ENCODE measurements around the gene CFAP410.

Gene CFAP410

DNA sequence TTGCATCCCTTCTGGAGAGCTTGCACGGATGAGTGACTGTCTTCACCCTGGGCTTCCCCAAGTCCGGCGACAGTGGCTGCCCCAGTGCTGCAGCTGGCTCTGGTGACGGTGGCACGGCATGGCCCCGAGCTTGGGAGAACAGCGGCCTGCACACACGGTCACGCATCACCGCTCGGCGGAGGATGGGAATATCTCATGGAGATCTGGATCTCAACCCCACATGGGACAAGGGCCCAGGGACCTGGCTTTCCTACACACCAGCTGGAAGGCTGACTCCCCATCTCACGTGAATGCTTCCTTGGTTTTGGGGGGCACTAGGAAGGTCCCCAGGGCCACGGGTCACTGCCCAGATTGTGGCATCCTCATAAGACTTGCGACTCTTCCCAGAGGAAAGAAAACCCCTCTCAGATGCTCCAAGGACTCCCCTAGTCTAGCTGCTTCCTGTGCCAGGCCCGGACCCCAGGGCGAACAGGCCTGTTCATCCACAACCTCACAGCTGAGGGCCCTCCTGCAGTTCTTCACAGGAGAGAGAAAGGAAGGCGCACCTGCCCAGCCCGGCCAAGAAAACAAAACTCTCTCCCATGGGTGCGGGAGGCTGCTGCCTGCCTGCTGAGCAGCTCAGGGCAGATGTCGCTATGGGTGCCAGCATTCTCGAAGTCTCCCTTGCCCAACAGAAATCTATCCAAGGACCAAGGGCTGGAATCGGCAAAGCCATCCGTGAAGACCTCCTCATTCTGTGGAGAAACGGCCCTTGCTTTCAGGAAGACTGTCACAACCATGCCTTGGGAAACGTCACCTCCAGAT, 9.9 kb downstream of the CFAP410 start:
- TF ChIP-seq CREB1 (IDR thresholded peaks at IDR 0.05; ENCODE audit: low read depth) = no peak

DNA sequence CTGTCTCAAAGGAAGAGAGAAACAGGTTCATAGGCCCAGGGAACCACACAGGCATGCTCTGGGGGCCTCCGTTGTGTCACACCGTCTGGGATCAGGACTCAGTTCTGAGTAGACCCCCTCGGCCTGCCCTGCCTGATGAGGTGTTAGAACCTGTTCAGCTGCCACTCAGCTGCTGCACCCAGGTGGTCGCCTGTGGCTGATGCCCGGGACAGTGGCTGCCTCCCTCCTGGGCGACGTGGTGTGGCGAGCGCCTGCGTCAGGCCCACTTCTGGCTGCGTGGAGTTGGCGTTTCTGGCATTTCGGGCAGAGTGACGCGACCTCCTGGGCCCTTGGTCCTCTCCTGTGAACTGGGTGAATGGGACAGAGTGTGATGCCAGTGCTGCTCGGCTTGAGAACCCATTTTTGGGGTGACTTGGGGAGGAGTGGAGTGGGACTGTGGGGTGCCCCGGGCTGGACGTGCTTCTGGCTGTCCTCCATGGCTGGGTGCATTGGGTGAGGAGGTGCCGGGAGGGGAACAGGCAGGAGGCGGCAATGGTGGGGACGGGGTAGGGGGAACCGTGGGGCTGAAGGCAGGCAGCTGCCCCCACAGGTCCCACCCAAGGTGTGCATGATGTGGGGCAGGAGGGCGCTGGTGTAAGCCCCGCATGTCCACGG, 10.8 kb downstream of the CFAP410 start:
- TF ChIP-seq, protein P1, sequence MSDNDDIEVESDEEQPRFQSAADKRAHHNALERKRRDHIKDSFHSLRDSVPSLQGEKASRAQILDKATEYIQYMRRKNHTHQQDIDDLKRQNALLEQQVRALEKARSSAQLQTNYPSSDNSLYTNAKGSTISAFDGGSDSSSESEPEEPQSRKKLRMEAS (IDR thresholded peaks at IDR 0.05) = no peak
- no peak for TF ChIP-seq TCF12 (IDR thresholded peaks at IDR 0.05; ENCODE audit: low read depth)
- TF ChIP-seq ZBTB7A (IDR thresholded peaks at IDR 0.05; ENCODE audit: low read depth) = no peak
- TF ChIP-seq CREB1 (IDR thresholded peaks at IDR 0.05; ENCODE audit: low read depth) = no peak

DNA sequence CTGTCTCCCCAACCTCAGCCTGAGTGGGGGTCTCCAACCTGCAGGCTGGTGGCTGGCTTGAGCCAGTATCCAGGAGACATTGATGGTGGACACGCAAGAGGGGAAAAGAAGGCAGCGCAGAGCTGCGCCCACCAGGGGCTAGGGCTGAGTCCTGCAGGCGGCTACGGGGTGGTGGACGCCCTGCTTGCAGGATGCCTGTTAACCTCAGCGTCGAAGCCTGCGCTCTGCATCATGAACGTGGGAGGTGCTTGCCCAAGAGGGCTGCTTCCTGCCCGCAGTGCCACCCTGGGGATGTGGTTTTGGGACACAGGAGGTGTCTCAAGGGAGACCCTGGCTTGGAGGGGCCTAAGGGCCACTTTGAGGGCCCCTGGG, 11.6 kb downstream of the CFAP410 start:
- TF ChIP-seq FOXM1 (IDR thresholded peaks at IDR 0.05; ENCODE audit: borderline replicate concordance, low read depth) = no peak
- TF ChIP-seq, protein P2, sequence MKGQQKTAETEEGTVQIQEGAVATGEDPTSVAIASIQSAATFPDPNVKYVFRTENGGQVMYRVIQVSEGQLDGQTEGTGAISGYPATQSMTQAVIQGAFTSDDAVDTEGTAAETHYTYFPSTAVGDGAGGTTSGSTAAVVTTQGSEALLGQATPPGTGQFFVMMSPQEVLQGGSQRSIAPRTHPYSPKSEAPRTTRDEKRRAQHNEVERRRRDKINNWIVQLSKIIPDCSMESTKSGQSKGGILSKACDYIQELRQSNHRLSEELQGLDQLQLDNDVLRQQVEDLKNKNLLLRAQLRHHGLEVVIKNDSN (IDR thresholded peaks at IDR 0.05) = no peak
- TF ChIP-seq CREB1 (IDR thresholded peaks at IDR 0.05; ENCODE audit: low read depth) = no peak
- TF ChIP-seq, protein P3, sequence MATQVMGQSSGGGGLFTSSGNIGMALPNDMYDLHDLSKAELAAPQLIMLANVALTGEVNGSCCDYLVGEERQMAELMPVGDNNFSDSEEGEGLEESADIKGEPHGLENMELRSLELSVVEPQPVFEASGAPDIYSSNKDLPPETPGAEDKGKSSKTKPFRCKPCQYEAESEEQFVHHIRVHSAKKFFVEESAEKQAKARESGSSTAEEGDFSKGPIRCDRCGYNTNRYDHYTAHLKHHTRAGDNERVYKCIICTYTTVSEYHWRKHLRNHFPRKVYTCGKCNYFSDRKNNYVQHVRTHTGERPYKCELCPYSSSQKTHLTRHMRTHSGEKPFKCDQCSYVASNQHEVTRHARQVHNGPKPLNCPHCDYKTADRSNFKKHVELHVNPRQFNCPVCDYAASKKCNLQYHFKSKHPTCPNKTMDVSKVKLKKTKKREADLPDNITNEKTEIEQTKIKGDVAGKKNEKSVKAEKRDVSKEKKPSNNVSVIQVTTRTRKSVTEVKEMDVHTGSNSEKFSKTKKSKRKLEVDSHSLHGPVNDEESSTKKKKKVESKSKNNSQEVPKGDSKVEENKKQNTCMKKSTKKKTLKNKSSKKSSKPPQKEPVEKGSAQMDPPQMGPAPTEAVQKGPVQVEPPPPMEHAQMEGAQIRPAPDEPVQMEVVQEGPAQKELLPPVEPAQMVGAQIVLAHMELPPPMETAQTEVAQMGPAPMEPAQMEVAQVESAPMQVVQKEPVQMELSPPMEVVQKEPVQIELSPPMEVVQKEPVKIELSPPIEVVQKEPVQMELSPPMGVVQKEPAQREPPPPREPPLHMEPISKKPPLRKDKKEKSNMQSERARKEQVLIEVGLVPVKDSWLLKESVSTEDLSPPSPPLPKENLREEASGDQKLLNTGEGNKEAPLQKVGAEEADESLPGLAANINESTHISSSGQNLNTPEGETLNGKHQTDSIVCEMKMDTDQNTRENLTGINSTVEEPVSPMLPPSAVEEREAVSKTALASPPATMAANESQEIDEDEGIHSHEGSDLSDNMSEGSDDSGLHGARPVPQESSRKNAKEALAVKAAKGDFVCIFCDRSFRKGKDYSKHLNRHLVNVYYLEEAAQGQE (IDR thresholded peaks at IDR 0.05; ENCODE audit: low read depth) = no peak
- no peak for TF ChIP-seq ZBTB7A (IDR thresholded peaks at IDR 0.05; ENCODE audit: low read depth)
- TF ChIP-seq CEBPB (IDR thresholded peaks at IDR 0.05) = no peak
- TF ChIP-seq TAF1 (IDR thresholded peaks at IDR 0.05; ENCODE audit: low read depth) = no peak
- no peak for TF ChIP-seq EGR1 (IDR thresholded peaks at IDR 0.05)
- no peak for TF ChIP-seq NFIC (IDR thresholded peaks at IDR 0.05)
- no peak for TF ChIP-seq YY1 (IDR thresholded peaks at IDR 0.05; ENCODE audit: low read depth)

DNA sequence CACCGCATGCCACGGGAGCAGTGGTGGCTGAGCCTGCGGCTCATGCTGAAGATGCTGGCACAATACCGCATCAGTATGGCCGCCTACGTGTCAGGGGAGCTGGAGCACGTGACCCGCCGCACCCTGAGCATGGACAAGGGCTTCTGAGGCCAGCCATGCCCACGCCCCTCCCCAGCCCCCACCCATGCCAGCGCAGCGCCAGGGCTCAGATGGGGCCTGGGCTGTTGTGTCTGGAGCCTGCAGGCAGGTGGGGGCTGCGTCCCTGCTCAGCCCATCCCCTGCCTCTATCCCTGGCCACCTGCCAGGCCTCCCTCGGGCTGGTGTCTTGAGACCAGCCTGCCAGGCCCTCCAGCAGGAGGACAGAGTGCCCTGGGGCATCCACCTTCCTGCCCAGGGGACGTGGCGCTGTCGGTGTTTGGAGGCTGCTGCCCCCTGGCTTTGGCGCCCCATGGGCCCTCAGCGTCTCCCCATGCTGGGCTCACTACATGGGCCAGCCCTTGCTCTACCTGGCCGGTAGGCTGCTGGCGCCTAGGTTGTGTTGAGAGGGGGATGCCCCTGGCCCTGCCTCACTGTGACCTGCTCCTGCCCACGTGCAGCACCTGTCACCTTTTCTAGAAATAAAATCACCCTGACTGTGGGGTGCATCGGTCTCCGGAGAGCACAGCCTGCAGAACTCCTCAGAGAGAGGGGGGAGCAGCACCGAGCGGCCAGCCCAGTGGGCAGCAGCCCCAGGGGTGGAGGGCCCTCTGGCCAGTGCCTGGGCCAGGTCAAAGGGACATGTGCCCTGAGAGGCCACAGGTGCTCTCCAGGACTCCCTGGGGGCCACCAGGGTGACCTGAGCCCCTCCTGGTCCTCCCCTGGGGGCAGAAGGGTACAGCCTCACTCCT, 12.2 kb downstream of the CFAP410 start:
- no peak for TF ChIP-seq NFIC (IDR thresholded peaks at IDR 0.05)
- no peak for TF ChIP-seq EGR1 (IDR thresholded peaks at IDR 0.05)
- no peak for TF ChIP-seq RAD21 (IDR thresholded peaks at IDR 0.05; ENCODE audit: low read depth)

DNA sequence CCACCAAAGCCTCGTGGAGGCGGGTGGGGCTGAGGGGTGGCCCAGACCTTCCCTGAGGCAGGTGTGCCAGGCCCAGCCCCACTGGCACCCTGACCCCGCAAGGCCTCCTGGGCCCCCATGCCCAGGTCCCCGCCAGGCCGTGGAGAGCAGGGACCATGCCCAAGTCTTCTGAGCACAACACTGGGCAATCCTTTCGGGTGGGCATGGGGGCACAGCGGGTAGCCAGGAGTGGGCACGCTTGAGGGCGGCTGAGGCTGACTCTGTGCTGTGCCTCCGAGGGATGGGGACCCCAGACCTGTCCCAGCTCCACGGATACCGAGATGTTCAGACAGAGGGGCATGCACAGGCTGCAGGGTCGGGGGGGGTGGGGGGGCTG, 12.9 kb downstream of the CFAP410 start:
- TF ChIP-seq ZBTB7A (IDR thresholded peaks at IDR 0.05; ENCODE audit: low read depth) (no peak), TAF1 (IDR thresholded peaks at IDR 0.05; ENCODE audit: low read depth) (no peak), CREB1 (IDR thresholded peaks at IDR 0.05; ENCODE audit: low read depth) (no peak), TCF12 (IDR thresholded peaks at IDR 0.05; ENCODE audit: low read depth) (no peak), EP300 (IDR thresholded peaks at IDR 0.05; ENCODE audit: borderline replicate concordance) (no peak), YY1 (IDR thresholded peaks at IDR 0.05; ENCODE audit: low read depth) (no peak), NFIC (IDR thresholded peaks at IDR 0.05) (no peak), CEBPB (IDR thresholded peaks at IDR 0.05) (no peak), RAD21 (IDR thresholded peaks at IDR 0.05; ENCODE audit: low read depth) (no peak)
- TF ChIP-seq, protein P2 (IDR thresholded peaks at IDR 0.05) = no peak
- TF ChIP-seq, protein P1 (IDR thresholded peaks at IDR 0.05) = no peak
- TF ChIP-seq, protein P3 (IDR thresholded peaks at IDR 0.05; ENCODE audit: low read depth) = no peak
